Right atrium auricular region (tissue), 2 donors: Measurements from ENCODE around the gene ZNF821. TPM values are rescaled to one million over a fixed set of nuclear protein-coding genes. Genes with fewer than 3 reads are reported as not detected.
A peak's percentile ranks its signal among the peaks of the same experiment; 100 is the strongest.

Source experiments
- DNase-seq: peaks from one replicate; pipeline ENCODE4 v3.0.0-alpha.2; 2019; ENCODE audit warnings: low spot score
- H3K27ac ChIP-seq, 2 donors: fragments of 200-600 bp; sonication (generic); 1 replicate in 1 of 2; 2 replicates in 1 of 2; pipeline ENCODE4 v1.5.1; 2016 to 2019
- H3K27me3 ChIP-seq, 2 donors: fragments of 200-600 bp; sonication (generic); one replicate each; pipeline versions ENCODE4 v1.5.1 to v1.6.0; 2017 to 2019
- H3K36me3 ChIP-seq: fragments of 200-600 bp; sonication (generic); one replicate; pipeline ENCODE4 v1.5.1; 2016
- H3K4me1 ChIP-seq, 2 donors: fragments of 200-600 bp; sonication (generic); one replicate each; pipeline versions ENCODE4 v1.5.1 to v1.6.0; 2017 to 2019
- H3K4me3 ChIP-seq, 2 donors: fragments of 200-600 bp; sonication (generic); 1 replicate in 1 of 2; 2 replicates in 1 of 2; pipeline ENCODE4 v1.5.1; 2017 to 2019; ENCODE audit warnings: mild to moderate bottlenecking in 1 of 2, moderate library complexity in 1 of 2
- H3K9me3 ChIP-seq, 2 donors: fragments of 200-600 bp; sonication (generic); one replicate each; pipeline ENCODE4 v1.5.1; 2019
- total RNA-seq, 2 donors: library from RNA; depleted of rRNA; stranded (reverse); fragments of >200 nt; gene quantifications; one replicate each; pipeline ENCODE4 v1.1.0, GENCODE V29; 2016
- TF ChIP-seq, protein P1 (sequence below), 2 donors: fragments of 200-600 bp; sonication (generic); IDR thresholded peaks; one replicate each; pipeline ENCODE4 v1.5.1; 2019; ENCODE audit warnings: antibody characterized with exemption in 2 of 2

The ZNF821 gene
- total RNA-seq, 2 donors from 2014 or later, result 2.6 to 8.9 TPM

- TF ChIP-seq, protein P1, sequence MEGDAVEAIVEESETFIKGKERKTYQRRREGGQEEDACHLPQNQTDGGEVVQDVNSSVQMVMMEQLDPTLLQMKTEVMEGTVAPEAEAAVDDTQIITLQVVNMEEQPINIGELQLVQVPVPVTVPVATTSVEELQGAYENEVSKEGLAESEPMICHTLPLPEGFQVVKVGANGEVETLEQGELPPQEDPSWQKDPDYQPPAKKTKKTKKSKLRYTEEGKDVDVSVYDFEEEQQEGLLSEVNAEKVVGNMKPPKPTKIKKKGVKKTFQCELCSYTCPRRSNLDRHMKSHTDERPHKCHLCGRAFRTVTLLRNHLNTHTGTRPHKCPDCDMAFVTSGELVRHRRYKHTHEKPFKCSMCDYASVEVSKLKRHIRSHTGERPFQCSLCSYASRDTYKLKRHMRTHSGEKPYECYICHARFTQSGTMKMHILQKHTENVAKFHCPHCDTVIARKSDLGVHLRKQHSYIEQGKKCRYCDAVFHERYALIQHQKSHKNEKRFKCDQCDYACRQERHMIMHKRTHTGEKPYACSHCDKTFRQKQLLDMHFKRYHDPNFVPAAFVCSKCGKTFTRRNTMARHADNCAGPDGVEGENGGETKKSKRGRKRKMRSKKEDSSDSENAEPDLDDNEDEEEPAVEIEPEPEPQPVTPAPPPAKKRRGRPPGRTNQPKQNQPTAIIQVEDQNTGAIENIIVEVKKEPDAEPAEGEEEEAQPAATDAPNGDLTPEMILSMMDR (IDR thresholded peaks at IDR 0.05), result no peak
- H3K27me3 ChIP-seq, result no peaks in the 10 kb centered on the region
- H3K27ac ChIP-seq, result peak overlapping the region; percentile 86 to 91
- H3K36me3 ChIP-seq, result peaks cover 30% of the 10 kb centered on the region
- no peak for DNase-seq
- no peaks in the 10 kb centered on the region for H3K9me3 ChIP-seq
- H3K4me1 ChIP-seq, result peaks cover 0 to 16% of the 10 kb centered on the region in 2 donors
- peak overlapping the region; percentile 83 to 87 for H3K4me3 ChIP-seq
Observed at GRCh38 chr16:71846431-71846830, 37.6 kb downstream of the ZNF821 start.

GRCh38 chr16:71845639-71846430 is 38.1 kb downstream of the ZNF821 start, which contains the start of gene ATXN1L:
ATXN1L (plus strand) TSS chr16:71845976; CDS start chr16:71849741, 3,765 bp downstream.
- H3K36me3 ChIP-seq, result peaks cover 24% of the 10 kb centered on the region
- TF ChIP-seq, protein P1 (IDR thresholded peaks at IDR 0.05), result peak in 1 of 2 donors; percentile 26
- peak; percentile 93 for DNase-seq
- peaks cover 0 to 16% of the 10 kb centered on the region in 2 donors for H3K4me1 ChIP-seq
- H3K9me3 ChIP-seq, result no peaks in the 10 kb centered on the region
- H3K4me3 ChIP-seq, result peak within 1 kb of the TSS; percentile 83 to 87
- peak within 1 kb of the TSS; percentile 86 to 91 for H3K27ac ChIP-seq
- H3K27me3 ChIP-seq, result no peaks in the 10 kb centered on the region

DNA sequence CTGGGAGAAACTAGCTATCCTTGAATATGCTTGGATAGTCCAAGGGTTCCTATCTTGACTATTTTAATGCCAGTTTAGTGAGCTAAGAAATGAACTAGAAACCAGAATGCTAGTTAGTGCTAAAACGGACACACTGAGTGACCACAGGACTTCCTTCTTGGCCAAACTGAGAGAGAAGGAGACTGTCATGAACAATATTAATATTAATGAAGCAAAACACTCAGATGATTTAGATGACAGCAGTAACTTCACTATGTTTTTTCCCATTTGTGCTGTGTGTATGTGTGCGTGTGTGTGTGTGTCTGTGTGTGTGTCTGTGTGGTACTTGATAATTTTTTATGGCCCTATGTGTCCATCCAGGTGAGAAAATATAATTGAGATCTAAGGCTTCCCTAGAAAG is 40.4 kb downstream of the ZNF821 start:
- Histone ChIP-seq H3K9me3 (no peaks in the 10 kb centered on the region), H3K27me3 (no peaks in the 10 kb centered on the region), H3K27ac (no peak overlapping the region), H3K4me3 (no peak overlapping the region), H3K36me3 (peaks cover 6% of the 10 kb centered on the region), H3K4me1 (peaks cover 0 to 16% of the 10 kb centered on the region in 2 donors)
- TF ChIP-seq, protein P1 (IDR thresholded peaks at IDR 0.05), result no peak
- no peak for DNase-seq

GRCh38 chr16:71840052-71840451 is 43.9 kb downstream of the ZNF821 start:
- no peak overlapping the region for H3K4me3 ChIP-seq
- TF ChIP-seq, protein P1 (IDR thresholded peaks at IDR 0.05), result no peak

GRCh38 chr16:71837150-71837549 is 46.8 kb downstream of the ZNF821 start:
- Histone ChIP-seq H3K27me3 (no peaks in the 10 kb centered on the region), H3K4me1 (no peaks in the 10 kb centered on the region), H3K9me3 (no peaks in the 10 kb centered on the region), H3K4me3 (no peak overlapping the region), H3K27ac (no peak overlapping the region), H3K36me3 (no peaks in the 10 kb centered on the region)
- TF ChIP-seq, protein P1 (IDR thresholded peaks at IDR 0.05), result no peak
- no peak for DNase-seq

More at GRCh38 chr16:71840052-71840451, 43.9 kb downstream of the ZNF821 start:
- Histone ChIP-seq H3K4me1 (no peaks in the 10 kb centered on the region), H3K27ac (no peak overlapping the region), H3K36me3 (no peaks in the 10 kb centered on the region), H3K9me3 (no peaks in the 10 kb centered on the region), H3K27me3 (no peaks in the 10 kb centered on the region)
- DNase-seq, result no peak
